Activated CD8-positive, alpha-beta memory T cell treated with anti-CD3 and anti-CD28 coated beads for 24 hours (primary cell): ENCODE results near the gene OR8S1.

ENCODE experiments used
- DNase-seq: peaks from one replicate; pipeline ENCODE4 v3.0.0-alpha.2; 2020

Gene OR8S1

DNA sequence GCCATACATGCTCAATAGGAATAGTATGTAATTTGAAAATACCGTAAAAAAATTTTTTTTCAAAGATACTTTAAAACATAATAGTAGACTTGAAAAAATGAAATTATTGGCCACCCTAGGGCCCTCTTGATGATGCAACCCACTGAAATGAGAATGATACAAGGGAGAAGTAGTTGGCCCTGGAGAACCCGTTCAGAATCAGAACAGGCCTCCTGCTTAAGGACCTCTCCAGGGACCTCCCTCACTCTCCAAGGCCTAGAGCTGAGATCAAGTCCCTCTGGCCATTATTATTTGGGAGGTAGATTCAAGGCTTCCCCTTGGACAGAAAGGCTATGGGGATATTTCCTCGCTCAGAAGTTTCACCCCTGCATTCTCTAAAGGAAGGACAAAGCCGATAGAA, 32.5 kb downstream of the OR8S1 start:
- no peak for DNase-seq

DNA sequence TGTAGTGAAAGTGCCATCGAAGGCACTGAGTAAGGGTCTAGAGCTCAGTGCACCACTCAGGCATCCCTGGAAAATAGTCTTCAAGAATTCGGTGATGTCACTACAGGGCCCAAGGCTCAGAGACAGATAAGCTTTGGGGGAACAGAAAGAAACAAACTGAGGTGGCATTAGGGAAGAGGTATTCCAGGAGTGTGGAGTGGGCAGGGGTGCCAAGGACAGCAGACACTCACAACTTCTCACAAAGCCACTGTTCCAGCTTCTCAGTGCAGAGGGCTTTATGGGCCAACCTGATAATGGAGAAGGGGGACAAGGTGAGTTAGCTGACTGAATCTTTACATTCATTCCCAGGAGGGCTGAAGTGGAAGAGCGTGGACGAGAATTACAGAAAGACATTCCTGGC, 42.3 kb downstream of the OR8S1 start:
- DNase-seq = no peak

DNA sequence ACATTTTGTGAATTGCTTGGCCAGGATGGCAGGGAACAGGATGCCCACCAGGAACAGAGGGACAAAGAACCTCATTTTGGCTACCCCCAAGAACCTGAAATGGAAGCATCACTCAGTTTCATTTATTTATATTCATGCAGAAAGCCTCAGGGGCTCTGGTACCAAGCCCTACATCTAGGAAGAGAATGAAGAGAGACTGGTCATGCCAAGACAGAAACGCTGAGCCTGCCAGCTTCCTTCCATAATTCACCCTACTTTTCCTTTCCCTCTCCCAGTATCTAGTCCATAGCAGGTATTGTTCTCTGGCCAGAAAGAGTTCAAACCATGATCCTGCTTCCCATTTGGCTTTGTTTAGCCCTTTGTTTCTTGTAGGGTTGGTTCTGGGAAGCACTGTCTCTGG, 44.5 kb downstream of the OR8S1 start, which contains the start of gene LALBA:
Gene LALBA, minus strand, starts transcription at position 101 of the 400 bp plus-strand sequence. Its CDS starts 26 bp downstream, at position 75.
- DNase-seq = no peak

DNA sequence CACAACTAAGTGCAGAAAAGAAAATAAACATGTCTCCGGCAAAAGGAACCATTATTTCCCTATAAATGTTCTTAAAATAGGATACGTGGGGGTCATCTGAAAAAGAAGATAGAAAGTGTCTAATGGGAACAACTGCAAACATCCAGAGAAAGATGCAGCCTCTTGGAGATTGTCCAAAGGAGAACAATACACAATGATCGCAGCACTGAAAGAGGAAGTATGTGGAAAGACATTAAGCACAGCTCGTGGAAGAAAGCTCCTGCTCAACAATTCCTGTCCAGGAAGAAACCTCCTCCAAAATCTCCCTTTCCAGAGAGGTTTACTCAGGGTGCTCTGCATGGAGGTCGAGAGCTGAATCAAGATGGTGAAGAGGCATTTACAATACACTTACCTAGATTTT, 46.9 kb downstream of the OR8S1 start:
- no peak for DNase-seq
